Measurements from ENCODE around the gene OGFOD1. TPM values are rescaled to one million over a fixed set of nuclear protein-coding genes. Genes with fewer than 3 reads are reported as not detected.

OGFOD1 gene
- total and polyA plus RNA-seq, 2 donors (not counting 1 experiment from before 2014, with no cell fraction given) = 8.4 to 28.7 TPM

- H3K9me3 ChIP-seq (ENCODE audit: control extremely low read depth in 1 of 3, control insufficient read depth in 2 of 3, insufficient read depth in 1 of 3, low read length in 2 of 3) = no peaks in the 10 kb centered on the region
- Mint-ChIP-seq H3K4me3 (no peak overlapping the region), H3K4me1 (no peaks in the 10 kb centered on the region), H3K9me3 (ENCODE audit: insufficient read depth) (no peaks in the 10 kb centered on the region), H3K27ac (no peak overlapping the region), H3K27me3 (no peaks in the 10 kb centered on the region)
- peaks cover 0 to 49% of the 10 kb centered on the region in 2 experiments for H3K36me3 ChIP-seq (replicated peaks in 1 of 2; ENCODE audit: control extremely low read depth in 1 of 2, control insufficient read depth in 1 of 2, extremely low read depth in 1 of 2, insufficient read depth in 2 of 2, low read length in 1 of 2)
- no peaks in the 10 kb centered on the region for H3K79me2 ChIP-seq (ENCODE audit: control insufficient read depth, insufficient read depth, low read length)
- H2AFZ ChIP-seq (ENCODE audit: insufficient read depth, low read depth, low read length, poor library complexity, severe bottlenecking) = no peak overlapping the region
- no peak overlapping the region for H3K27ac ChIP-seq (ENCODE audit: low read length in 2 of 2)
- no peak overlapping the region for H3K9ac ChIP-seq (ENCODE audit: low read length)
- H4K20me1 ChIP-seq (ENCODE audit: control insufficient read depth, insufficient read depth, low read length, poor library complexity, severe bottlenecking) = no peaks in the 10 kb centered on the region
- intact Hi-C loops (cut with micrococcal nuclease) = no loop called here
- TF ChIP-seq EZH2 (IDR thresholded peaks at IDR 0.05; ENCODE audit: borderline replicate concordance, insufficient read depth, low read depth, low read length, poor library complexity, severe bottlenecking) (no peak), CTCF (IDR thresholded peaks at IDR 0.05) (no peak)
- H3K27me3 ChIP-seq (replicated peaks in 1 of 4; ENCODE audit: control extremely low read depth in 1 of 4, control insufficient read depth in 3 of 4, insufficient read depth in 4 of 4, low read length in 3 of 4) = no peaks in the 10 kb centered on the region
- ATAC-seq (ENCODE audit: low read depth) = no peak
- ChIA-PET CTCF (no interaction called here), POLR2A (no interaction called here)
- DNase-seq = no peak
- H3K4me1 ChIP-seq (ENCODE audit: control insufficient read depth in 2 of 2, insufficient read depth in 2 of 2, low read length in 2 of 2) = no peaks in the 10 kb centered on the region
- H3K4me3 ChIP-seq (ENCODE audit: control extremely low read depth in 1 of 5, extremely low read depth in 1 of 5, insufficient read depth in 1 of 5, low read depth in 2 of 5, low read length in 4 of 5) = no peak overlapping the region
- no peak overlapping the region for H3K4me2 ChIP-seq (replicated peaks; ENCODE audit: low read depth, low read length, poor library complexity, severe bottlenecking)
- WGBS (ENCODE audit: insufficient coverage) = 100% methylated on average over 1 of the region's 2 CpGs
Measured at GRCh38 chr16:56478281-56479049, 27.1 kb downstream of the OGFOD1 start.

GRCh38 chr16:56479469-56479868 is 28.1 kb downstream of the OGFOD1 start:
- Mint-ChIP-seq H3K27me3 (no peaks in the 10 kb centered on the region), H3K27ac (no peak overlapping the region), H3K9me3 (ENCODE audit: insufficient read depth) (no peaks in the 10 kb centered on the region), H3K4me3 (no peak overlapping the region), H3K4me1 (no peaks in the 10 kb centered on the region)
- CTCF ChIA-PET = no interaction called here
- Histone ChIP-seq H3K36me3 (replicated peaks in 1 of 2; ENCODE audit: control extremely low read depth in 1 of 2, control insufficient read depth in 1 of 2, extremely low read depth in 1 of 2, insufficient read depth in 2 of 2, low read length in 1 of 2) (peaks cover 0 to 55% of the 10 kb centered on the region in 2 experiments), H3K4me3 (ENCODE audit: control extremely low read depth in 1 of 5, extremely low read depth in 1 of 5, insufficient read depth in 1 of 5, low read depth in 2 of 5, low read length in 4 of 5) (no peak overlapping the region), H3K27ac (ENCODE audit: low read length in 2 of 2) (no peak overlapping the region), H2AFZ (ENCODE audit: insufficient read depth, low read depth, low read length, poor library complexity, severe bottlenecking) (no peak overlapping the region), H3K4me1 (ENCODE audit: control insufficient read depth in 2 of 2, insufficient read depth in 2 of 2, low read length in 2 of 2) (no peaks in the 10 kb centered on the region), H3K9me3 (ENCODE audit: control extremely low read depth in 1 of 3, control insufficient read depth in 2 of 3, insufficient read depth in 1 of 3, low read length in 2 of 3) (no peaks in the 10 kb centered on the region), H3K79me2 (ENCODE audit: control insufficient read depth, insufficient read depth, low read length) (no peaks in the 10 kb centered on the region), H3K27me3 (replicated peaks in 1 of 4; ENCODE audit: control extremely low read depth in 1 of 4, control insufficient read depth in 3 of 4, insufficient read depth in 4 of 4, low read length in 3 of 4) (no peaks in the 10 kb centered on the region), H4K20me1 (ENCODE audit: control insufficient read depth, insufficient read depth, low read length, poor library complexity, severe bottlenecking) (no peaks in the 10 kb centered on the region), H3K4me2 (replicated peaks; ENCODE audit: low read depth, low read length, poor library complexity, severe bottlenecking) (no peak overlapping the region), H3K9ac (ENCODE audit: low read length) (no peak overlapping the region)
- ATAC-seq (ENCODE audit: low read depth) (no peak), DNase-seq (no peak)
- intact Hi-C loops (cut with micrococcal nuclease) = no loop called here
- POLR2A ChIA-PET = no interaction called here
- WGBS (ENCODE audit: insufficient coverage) = 100% methylated on average over 1 of the region's 2 CpGs
- no peak for TF ChIP-seq CTCF (IDR thresholded peaks at IDR 0.05)
- TF ChIP-seq EZH2 (IDR thresholded peaks at IDR 0.05; ENCODE audit: borderline replicate concordance, insufficient read depth, low read depth, low read length, poor library complexity, severe bottlenecking) = no peak

Measured in B cell (primary cell).